ENCODE results near the gene EGLN3.

DNA sequence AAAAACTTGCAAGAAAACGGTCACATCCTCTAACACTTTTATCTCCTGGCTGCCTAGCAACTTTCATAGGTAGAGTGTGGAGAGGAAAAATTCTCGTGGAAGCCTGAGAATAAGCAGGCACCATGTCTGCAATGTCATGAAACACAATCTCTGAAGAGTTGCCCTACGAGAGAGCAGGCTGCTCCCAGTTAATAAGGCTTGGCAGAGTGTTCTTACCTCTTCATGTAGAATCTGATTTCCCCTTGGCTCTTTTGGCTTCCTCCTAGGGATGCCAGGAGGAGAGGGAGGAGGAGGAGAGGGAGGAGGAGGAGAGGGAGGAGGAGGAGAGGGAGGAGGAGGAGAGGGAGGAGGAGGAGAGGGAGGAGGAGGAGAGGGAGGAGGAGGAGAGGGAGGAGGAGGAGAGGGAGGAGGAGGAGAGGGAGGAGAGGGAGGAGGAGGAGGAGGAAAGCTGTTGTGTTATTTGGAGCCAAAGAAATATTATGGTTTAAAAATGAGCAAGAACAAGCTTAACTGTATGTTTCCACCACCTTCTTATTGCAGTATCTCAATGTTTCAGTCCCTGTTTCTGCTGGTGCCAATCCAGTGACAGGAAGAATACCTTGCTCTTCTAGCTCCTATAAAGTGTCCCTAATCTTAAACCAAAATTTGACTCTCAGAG is 52.9 kb downstream of the EGLN3 start:
- TF ChIP-seq, protein P1, sequence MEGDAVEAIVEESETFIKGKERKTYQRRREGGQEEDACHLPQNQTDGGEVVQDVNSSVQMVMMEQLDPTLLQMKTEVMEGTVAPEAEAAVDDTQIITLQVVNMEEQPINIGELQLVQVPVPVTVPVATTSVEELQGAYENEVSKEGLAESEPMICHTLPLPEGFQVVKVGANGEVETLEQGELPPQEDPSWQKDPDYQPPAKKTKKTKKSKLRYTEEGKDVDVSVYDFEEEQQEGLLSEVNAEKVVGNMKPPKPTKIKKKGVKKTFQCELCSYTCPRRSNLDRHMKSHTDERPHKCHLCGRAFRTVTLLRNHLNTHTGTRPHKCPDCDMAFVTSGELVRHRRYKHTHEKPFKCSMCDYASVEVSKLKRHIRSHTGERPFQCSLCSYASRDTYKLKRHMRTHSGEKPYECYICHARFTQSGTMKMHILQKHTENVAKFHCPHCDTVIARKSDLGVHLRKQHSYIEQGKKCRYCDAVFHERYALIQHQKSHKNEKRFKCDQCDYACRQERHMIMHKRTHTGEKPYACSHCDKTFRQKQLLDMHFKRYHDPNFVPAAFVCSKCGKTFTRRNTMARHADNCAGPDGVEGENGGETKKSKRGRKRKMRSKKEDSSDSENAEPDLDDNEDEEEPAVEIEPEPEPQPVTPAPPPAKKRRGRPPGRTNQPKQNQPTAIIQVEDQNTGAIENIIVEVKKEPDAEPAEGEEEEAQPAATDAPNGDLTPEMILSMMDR (IDR thresholded peaks at IDR 0.05), result no peak
- TF ChIP-seq POLR2A (IDR thresholded peaks at IDR 0.05) (no peak), EP300 (IDR thresholded peaks at IDR 0.05) (no peak)
